GM18907 (cell line): ENCODE data around the gene RUSC1.

Source experiments
- ATAC-seq: cut with Tn5 transposase; IDR thresholded peaks from one replicate; pipeline ENCODE4 v1.9.1; 2021; ENCODE audit warnings: mild to moderate bottlenecking, moderate library complexity; ENCODE audit not compliant: unreplicated experiment

RUSC1 gene

DNA sequence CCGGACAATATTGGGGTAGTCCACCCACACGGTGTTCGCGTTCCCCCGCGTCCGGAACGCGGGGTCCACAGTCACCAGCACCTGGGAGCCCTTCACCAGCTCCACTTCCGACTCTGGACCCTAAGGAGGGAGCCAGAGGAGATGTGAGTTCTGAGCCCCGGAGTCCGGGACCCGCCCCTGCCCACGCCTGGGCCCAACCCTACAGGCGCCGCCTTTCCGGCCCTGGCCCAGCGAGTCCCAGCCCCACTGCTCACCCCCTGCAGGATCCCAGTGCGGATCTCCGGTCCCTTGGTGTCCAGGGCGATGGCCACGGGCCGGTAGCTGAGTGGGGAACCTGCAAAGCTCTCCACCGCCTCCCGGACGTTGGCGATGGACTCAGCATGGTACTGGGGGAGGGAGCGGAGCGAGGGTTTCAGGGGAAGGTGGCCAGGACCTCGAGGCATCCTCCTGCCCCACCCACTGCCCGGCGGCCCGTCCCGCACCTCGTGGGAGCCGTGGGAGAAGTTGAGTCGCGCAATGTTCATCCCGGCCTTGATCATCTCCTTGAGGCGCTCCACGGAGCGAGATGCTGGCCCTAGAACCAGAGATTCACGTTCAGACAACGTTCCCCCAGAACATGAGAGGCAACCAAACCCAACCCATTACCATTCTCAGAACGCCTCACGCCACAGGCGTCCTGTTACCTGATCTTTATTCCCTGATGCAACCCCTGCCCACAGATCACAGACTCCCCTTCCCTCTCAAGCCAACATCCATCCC is 25.3 kb upstream of the RUSC1 start:
- ATAC-seq: no peak

DNA sequence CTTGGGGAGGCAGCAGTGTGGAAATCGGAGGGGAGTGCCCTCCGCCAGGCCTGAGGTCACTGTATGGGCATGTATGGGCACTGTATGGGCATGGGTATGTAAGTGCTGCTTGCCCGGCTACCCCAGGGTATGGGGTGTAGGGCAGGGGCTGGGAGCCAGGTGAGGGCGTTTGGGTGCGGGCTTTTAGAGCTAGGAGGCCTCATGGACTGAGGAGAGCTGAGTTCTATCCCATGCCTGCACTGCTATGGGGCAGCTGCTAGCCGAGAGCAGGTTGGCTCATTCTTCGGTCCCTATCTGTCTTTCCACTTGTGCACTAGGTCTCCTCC is 24.8 kb upstream of the RUSC1 start:
- no peak for ATAC-seq

- no peak for ATAC-seq
Observed at GRCh38 chr1:155296661-155297060, 24.0 kb upstream of the RUSC1 start.

GRCh38 chr1:155297384-155297783 is 23.3 kb upstream of the RUSC1 start:
- no peak for ATAC-seq

DNA sequence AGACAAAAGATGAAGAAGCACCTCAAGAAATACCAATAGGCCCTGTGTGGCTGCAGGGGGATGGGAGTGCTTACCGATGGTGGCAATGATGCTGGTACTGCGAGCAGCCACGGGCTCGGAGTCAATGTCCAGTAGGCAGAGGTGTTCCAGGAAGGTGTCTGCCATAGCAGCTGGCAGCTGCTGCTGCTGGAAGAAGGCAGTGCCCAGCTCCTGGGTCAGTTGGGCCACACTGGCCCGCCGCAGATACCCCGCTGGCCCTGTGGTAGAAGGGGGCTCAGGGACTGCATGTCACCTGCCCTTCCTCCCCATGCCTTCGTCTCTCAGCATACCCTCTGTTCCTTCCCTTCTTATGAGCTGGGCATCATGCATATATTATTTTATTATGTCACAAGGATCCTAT is 20.7 kb upstream of the RUSC1 start:
- no peak for ATAC-seq

- no peak for ATAC-seq
Observed at GRCh38 chr1:155300553-155301329, 20.0 kb upstream of the RUSC1 start.

DNA sequence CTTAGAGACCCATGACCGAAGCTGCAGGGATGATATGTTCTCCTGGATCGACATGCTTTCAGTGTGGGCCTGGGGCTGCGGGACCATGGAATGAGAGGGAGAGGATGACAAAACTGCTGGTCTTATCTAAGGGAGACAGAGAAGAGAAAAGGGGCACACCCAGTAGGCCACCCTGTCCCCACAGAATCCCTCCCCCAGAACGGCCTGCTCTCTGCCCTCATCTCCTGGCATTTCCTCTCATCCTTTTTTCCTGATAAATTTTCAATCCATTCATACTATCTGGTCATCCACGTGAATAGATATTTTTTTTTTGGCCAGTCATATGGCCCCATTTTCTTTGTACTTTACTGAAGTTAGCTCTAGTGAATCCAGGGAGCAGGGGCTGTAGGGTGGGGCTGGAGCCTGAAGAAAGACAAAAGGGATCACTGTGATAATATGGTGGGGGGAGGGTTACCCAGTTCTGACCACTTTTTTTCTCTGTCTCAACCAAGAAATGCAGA is 19.3 kb upstream of the RUSC1 start, which contains the start of gene PKLR:
Gene PKLR (minus strand): TSS at position 97 of the 500 bp plus-strand sequence. CDS start 43 bp downstream, at position 54.
- no peak for ATAC-seq

DNA sequence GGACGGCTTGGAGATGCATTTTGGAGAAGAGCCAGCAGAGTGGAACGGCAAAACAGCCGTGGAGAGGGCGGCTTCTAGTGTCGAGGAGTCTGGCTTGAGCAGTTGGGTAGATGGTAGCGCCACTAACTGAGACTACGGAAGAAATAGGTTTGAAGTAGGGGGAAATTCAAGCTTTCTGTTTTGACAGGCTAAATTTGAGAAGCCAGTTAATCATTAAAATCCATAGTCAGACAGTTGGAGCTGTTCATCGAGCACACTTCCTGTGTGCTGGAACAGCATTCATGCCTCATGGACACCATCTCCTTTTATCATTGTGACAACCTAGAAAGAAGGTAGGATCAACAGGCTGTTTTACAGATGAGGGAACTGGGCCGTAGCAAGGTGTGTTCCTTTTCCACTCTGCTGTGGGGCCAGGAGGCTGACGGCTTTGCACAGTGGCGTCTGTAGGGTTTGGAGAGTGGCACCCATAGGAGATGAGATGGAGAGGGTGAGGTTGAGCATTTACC is 16.1 kb upstream of the RUSC1 start:
- ATAC-seq: no peak

- no peak for ATAC-seq
Observed at GRCh38 chr1:155305881-155306391, 14.8 kb upstream of the RUSC1 start.

DNA sequence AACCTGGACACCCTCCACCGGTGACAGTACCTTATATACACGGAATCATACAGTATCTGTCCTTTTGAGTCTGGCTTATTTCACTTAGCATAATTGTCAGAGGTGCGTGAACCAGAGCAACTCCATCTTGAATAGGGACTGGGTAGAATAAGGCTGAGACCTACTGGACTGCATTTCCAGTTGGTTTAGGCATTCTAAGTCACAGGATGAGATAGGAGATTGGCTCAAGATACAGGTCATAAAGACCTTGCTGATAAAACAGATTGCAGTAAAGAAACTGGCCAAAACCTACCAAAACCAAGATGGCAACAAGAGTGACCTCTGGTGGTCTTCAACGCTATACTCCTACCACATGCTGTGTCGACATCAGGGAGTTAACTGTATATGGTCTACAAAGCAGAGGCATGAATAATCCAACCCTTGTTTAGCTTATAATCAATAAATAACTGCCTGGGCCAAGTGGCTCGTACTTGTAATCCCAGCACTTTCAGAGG is 13.4 kb upstream of the RUSC1 start:
- no peak for ATAC-seq

DNA sequence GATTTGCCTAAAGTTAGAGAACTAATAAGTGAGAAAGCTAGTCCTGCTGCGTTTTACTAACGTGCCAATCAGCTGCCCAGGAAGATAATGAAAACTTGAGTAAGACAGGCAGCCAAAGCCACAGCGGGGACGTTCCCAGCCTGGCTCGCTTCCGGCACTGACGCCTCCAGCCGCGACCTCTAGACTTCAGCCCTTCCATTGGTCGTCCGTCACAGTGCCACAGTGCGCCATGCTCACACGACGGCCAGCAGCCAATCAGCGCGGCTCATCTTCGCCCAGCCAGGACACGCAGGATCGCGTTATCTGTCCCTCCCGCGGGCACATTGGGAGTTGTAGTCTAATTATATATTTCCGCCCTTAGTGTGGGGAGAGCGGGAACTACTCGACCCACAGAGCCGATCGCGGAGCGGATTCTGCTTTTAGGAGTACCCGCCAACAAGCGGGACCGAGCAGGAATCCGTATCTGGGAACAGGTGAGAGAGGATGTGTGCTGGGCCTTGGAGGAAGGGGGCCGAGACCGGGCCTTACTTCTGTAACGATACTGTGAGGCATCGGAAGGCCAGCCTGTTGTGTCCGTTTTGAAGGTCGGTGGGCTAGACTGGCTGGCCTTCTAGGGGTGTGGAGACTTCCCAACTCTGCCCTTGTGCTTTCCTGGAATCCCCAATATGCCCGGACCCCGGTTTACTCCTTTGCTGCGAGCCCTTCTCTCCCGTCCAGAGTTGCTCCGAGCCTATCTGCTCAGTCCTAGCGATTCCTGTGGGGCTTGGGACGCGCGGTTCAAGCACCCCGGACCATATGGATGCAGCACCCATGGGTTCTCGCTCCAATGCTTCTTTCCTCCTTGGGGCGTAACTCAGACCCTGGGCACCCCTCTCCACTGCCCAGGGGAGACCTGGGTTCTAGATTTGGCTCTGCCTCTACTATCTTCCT is 11.9 kb upstream of the RUSC1 start, which contains the start of gene FDPS:
Gene FDPS (plus strand): TSS at position 374 of the 930 bp plus-strand sequence. CDS start 924 bp downstream, outside the sequence.
- ATAC-seq: peak; percentile 89

DNA sequence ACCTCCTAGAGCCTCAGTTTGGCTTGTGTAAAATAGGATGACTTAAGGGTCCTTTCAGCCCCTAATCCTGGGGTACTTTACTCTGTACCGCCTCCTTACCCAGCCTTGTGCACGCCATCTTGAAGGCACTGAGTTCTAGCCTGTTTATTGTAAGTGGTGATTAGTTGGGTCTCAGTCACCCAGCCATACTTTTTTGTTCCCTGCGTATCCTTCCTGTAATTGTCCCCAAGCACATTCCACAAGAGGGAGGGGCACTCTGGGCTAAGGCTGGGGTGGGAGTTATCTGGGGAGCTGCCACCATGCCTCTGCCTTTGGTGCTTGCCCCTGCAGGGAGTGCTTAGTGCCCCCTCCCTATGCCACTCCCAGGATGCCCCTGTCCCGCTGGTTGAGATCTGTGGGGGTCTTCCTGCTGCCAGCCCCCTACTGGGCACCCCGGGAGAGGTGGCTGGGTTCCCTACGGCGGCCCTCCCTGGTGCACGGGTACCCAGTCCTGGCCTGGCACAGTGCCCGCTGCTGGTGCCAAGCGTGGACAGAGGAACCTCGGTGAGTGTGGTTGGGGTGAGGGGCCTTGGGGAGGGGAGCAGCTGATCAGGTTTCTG is 11.2 kb upstream of the RUSC1 start:
- ATAC-seq: no peak

DNA sequence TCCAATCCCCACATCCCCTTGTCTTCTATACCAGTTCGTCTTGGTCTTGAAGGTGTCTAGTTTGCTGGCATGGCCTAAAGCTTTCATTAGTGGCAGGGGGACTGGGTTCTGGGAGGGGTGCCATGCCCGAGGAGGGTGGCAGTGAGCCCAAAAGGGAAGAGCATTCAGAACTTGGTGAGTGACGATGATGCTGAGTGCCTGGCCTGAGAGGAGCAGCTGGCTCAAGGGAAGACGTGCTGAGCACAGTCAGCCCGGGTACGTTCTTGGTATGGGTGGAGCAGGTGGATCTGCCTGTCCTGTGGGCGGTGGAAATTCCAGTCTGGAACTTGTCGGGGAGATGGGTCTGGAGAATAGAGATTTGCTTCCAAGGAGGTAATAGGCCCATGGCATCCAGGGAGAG is 7.4 kb upstream of the RUSC1 start:
- no peak for ATAC-seq

GRCh38 chr1:155316922-155317321 is 3.8 kb upstream of the RUSC1 start:
- ATAC-seq: no peak

- ATAC-seq: no peak
Observed at GRCh38 chr1:155318082-155318481, 2.6 kb upstream of the RUSC1 start.

DNA sequence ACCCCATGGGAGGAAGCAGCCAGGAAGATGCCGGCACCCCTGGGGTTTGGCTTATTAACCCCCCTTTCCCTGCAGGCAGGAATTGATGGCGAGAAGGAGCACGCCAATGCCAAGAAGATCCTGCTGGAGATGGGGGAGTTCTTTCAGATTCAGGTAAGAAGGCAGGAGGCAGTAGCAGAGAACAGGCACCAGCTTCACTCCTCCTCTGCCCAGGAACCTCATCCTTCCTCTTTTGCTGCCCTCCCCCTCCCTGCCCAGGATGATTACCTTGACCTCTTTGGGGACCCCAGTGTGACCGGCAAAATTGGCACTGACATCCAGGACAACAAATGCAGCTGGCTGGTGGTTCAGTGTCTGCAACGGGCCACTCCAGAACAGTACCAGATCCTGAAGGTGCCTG is 1.2 kb upstream of the RUSC1 start:
- ATAC-seq: no peak

- no peak for ATAC-seq
Observed at GRCh38 chr1:155320252-155320651, 442 bp upstream of the RUSC1 start.

- ATAC-seq: no peak
Observed at GRCh38 chr1:155321639-155322503, 1.2 kb downstream of the RUSC1 start.

DNA sequence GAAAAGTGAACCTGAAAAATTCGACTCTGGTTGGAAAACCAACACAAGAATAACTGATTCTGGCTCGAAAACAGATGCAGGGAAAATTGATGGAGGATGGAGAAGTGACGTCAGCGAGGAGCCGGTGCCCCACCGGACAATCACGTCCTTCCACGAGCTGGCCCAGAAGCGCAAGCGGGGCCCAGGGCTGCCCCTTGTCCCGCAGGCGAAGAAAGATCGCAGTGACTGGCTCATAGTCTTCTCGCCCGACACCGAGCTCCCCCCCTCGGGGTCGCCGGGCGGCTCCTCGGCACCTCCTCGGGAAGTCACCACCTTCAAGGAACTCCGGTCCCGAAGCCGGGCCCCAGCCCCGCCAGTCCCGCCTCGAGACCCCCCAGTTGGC is 1.9 kb downstream of the RUSC1 start:
- no peak for ATAC-seq
